ENCODE results near the gene LELP1.

LELP1 gene

GRCh38 chr1:153229076-153229829, 26.0 kb downstream of the LELP1 start:
- peak; percentile 12 for DNase-seq

- no peak for DNase-seq
Observed at GRCh38 chr1:153231363-153231762, 28.1 kb downstream of the LELP1 start.

GRCh38 chr1:153231785-153232184, 28.6 kb downstream of the LELP1 start:
- no peak for DNase-seq

- DNase-seq, result no peak
Observed at GRCh38 chr1:153232553-153232952, 29.3 kb downstream of the LELP1 start.

GRCh38 chr1:153233448-153233847, 30.2 kb downstream of the LELP1 start:
- no peak for DNase-seq

- no peak for DNase-seq
Observed at GRCh38 chr1:153238527-153238926, 35.3 kb downstream of the LELP1 start.

GRCh38 chr1:153242160-153242559, 38.9 kb downstream of the LELP1 start:
- DNase-seq, result no peak

GRCh38 chr1:153245466-153245865, 42.2 kb downstream of the LELP1 start:
- no peak for DNase-seq

- DNase-seq, result no peak
Observed at GRCh38 chr1:153246018-153246417, 42.8 kb downstream of the LELP1 start.

GRCh38 chr1:153246825-153247224, 43.6 kb downstream of the LELP1 start:
- no peak for DNase-seq

- no peak for DNase-seq
Observed at GRCh38 chr1:153248176-153248879, 45.1 kb downstream of the LELP1 start.

GRCh38 chr1:153250166-153250565, 46.9 kb downstream of the LELP1 start:
- DNase-seq, result no peak

- DNase-seq, result no peak
Observed at GRCh38 chr1:153251087-153251486, 47.9 kb downstream of the LELP1 start.

GRCh38 chr1:153251562-153251961, 48.3 kb downstream of the LELP1 start:
- no peak for DNase-seq

GRCh38 chr1:153251988-153252387, 48.8 kb downstream of the LELP1 start:
- no peak for DNase-seq

GRCh38 chr1:153253076-153253475, 49.8 kb downstream of the LELP1 start:
- no peak for DNase-seq

GRCh38 chr1:153253693-153254092, 50.5 kb downstream of the LELP1 start:
- no peak for DNase-seq

Data from fibroblast of skin of right biceps (primary cell).